Heart right ventricle (tissue), 16 donors: ENCODE results near the gene SLIT3. TPM values are rescaled to one million over a fixed set of nuclear protein-coding genes. Genes with fewer than 3 reads are reported as not detected.

ENCODE experiments used
- ATAC-seq, 8 donors: fragments of 200-7000 bp; cut with Tn5 transposase; one replicate each; pipeline ENCODE4 v1.9.1; 2020; ENCODE audit warnings: mild to moderate bottlenecking in 8 of 8, moderate library complexity in 8 of 8, moderate number of reproducible peaks in 1 of 8
- DNase-seq, 2 donors: peaks; one replicate each; pipeline ENCODE4 v3.0.0-alpha.2; 2020
- H3K27ac ChIP-seq, 10 donors: fragments of 200-600 bp; sonication (generic) in 2 of 10; one replicate each; pipeline versions ENCODE4 v1.5.0 to v1.8.0; 2020 to 2022; ENCODE audit warnings: mild to moderate bottlenecking in 3 of 10
- H3K27me3 ChIP-seq, 7 donors: fragments of 200-600 bp; one replicate each; pipeline ENCODE4 v1.8.0; 2021 to 2022; ENCODE audit warnings: mild to moderate bottlenecking in 2 of 7
- H3K36me3 ChIP-seq, 9 donors: fragments of 200-600 bp; sonication (generic) in 1 of 9; one replicate each; pipeline versions ENCODE4 v1.5.0 to v1.8.0; 2020 to 2022; ENCODE audit warnings: mild to moderate bottlenecking in 2 of 9
- H3K4me1 ChIP-seq, 9 donors: fragments of 200-600 bp; sonication (generic) in 1 of 9; one replicate each; pipeline versions ENCODE4 v1.5.0 to v1.8.0; 2020 to 2022; ENCODE audit warnings: mild to moderate bottlenecking in 4 of 9
- H3K4me3 ChIP-seq, 10 donors: fragments of 200-600 bp; sonication (generic) in 2 of 10; one replicate each; pipeline versions ENCODE4 v1.5.0 to v1.8.0; 2020 to 2022; ENCODE audit warnings: mild to moderate bottlenecking in 7 of 10, moderate library complexity in 2 of 10
- H3K9me3 ChIP-seq, 11 donors: fragments of 200-600 bp in 10 of 11; sonication (generic) in 2 of 11; one replicate each; pipeline versions ENCODE4 v1.5.0 to v1.8.0; 2013 to 2022; ENCODE audit warnings: mild to moderate bottlenecking in 2 of 11, control low read depth in 1 of 11, moderate library complexity in 1 of 11
- WGBS, 2 donors: extraction: QIAGEN DNeasy Blood & Tissue Kit; methylation state at CpG; one replicate each; pipeline ENCODE4 v1.1.7; 2013; ENCODE audit warnings: inconsistent platforms in 1 of 2; 5-methylcytosine and 5-hydroxymethylcytosine counted together
- intact Hi-C, 10 donors: fragments of 100-400 bp; cut with DNase I; formaldehyde crosslinking; loops; one replicate each; pipeline versions ENCODE4 v1.11.1 to v1.14.2; 2022
- polyA plus RNA-seq, 2 donors: library from polyadenylated mRNA; stranded (reverse); fragments of 200-250 nt; gene quantifications; one replicate each; pipeline ENCODE4 v1.2.3, GENCODE V29; 2013
- total RNA-seq, 10 donors: library from RNA; stranded (reverse); fragmentation: NEBNext Ultra II Directional in 3 of 10; extraction: Animal tissue kit (Norgen Biotek cat#: 25700) in 3 of 10; gene quantifications; one replicate each; pipeline versions ENCODE4 v1.2.1 to v1.2.4, GENCODE V29; 2021 to 2023
- TF ChIP-seq, protein P1 (sequence below), 9 donors: fragments of 200-600 bp; sonication (generic) in 2 of 9; IDR thresholded peaks; one replicate each; pipeline versions ENCODE4 v1.5.0 to v1.8.0; 2021 to 2022; ENCODE audit warnings: antibody characterized with exemption in 9 of 9, mild to moderate bottlenecking in 5 of 9, moderate library complexity in 1 of 9
- donor health status: Arrhythmogenic right ventricular cardiomyopathy.
- donor health status: ischemic (EF 13 %, LVEDD 7.1; RV severe dilation, severe dysfunction).
- donor health status: healthy with polysubstance abuse.
- donor health status: DM: no; HTN: yes; CAD: no.
- donor health status: DM: no; HTN: no; CAD: no.
- donor health status: ischemic (EF 25% LVEDD 6.9; RV normal size, moderate dysfunction).
- donor health status: ischemic (EF 25% LVEDD 5.7; RV mildly dilated, moderate dysfunction).
- donor health status: healthy.
- donor health status: DM: yes; HTN: yes; CAD: no.
- donor health status: Ischemic cardiomyopathy.
- donor health status: ischemic (EF 35%, LVEDD 5.7; RV mildly dilated, moderate dysfunction).
- donor health status: nonischemic (EF 11% LVEDD 7.7; RV severe dilation, severe dysfunction).
- donor health status: DM: yes; HTN: yes; CAD: no.
- donor health status: PGD.
- donor health status: ischemic (EF 29% LVEDD 5.4; RV normal size, mild dysfunction).
- donor health status: nonischemic (EF 23%, LVEDD 6.1; RV moderate dilation, normal function).

SLIT3 gene
- total and polyA plus RNA-seq, 12 donors = 2.0 to 29.2 (median 12.1) TPM

GRCh38 chr5:169225830-169226356, 75.0 kb downstream of the SLIT3 start:
- whole genome bisulfite sequencing, 2 donors = 90 to 92% methylated on average over 6 of the region's 6 CpGs
- no peak for ATAC-seq
- Histone ChIP-seq H3K9me3 (no peaks in the 10 kb centered on the region), H3K4me1 (no peaks in the 10 kb centered on the region), H3K27me3 (no peaks in the 10 kb centered on the region), H3K36me3 (no peaks in the 10 kb centered on the region), H3K27ac (no peak overlapping the region), H3K4me3 (no peak overlapping the region)
- no peak for DNase-seq
- intact Hi-C loops = no loop called here
- TF ChIP-seq, protein P1, sequence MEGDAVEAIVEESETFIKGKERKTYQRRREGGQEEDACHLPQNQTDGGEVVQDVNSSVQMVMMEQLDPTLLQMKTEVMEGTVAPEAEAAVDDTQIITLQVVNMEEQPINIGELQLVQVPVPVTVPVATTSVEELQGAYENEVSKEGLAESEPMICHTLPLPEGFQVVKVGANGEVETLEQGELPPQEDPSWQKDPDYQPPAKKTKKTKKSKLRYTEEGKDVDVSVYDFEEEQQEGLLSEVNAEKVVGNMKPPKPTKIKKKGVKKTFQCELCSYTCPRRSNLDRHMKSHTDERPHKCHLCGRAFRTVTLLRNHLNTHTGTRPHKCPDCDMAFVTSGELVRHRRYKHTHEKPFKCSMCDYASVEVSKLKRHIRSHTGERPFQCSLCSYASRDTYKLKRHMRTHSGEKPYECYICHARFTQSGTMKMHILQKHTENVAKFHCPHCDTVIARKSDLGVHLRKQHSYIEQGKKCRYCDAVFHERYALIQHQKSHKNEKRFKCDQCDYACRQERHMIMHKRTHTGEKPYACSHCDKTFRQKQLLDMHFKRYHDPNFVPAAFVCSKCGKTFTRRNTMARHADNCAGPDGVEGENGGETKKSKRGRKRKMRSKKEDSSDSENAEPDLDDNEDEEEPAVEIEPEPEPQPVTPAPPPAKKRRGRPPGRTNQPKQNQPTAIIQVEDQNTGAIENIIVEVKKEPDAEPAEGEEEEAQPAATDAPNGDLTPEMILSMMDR (IDR thresholded peaks at IDR 0.05) = no peak

- H3K4me3 ChIP-seq = no peak overlapping the region
- no peak overlapping the region for H3K27ac ChIP-seq
- no peaks in the 10 kb centered on the region for H3K9me3 ChIP-seq
- H3K4me1 ChIP-seq = peaks cover 0 to 4% (median 0%) of the 10 kb centered on the region in 9 donors
- no peaks in the 10 kb centered on the region for H3K27me3 ChIP-seq
- H3K36me3 ChIP-seq = no peaks in the 10 kb centered on the region
- DNase-seq (no peak), ATAC-seq (no peak)
- intact Hi-C loops = no loop called here
- WGBS, 2 donors = 67 to 79% methylated on average over 1 of the region's 1 CpG
- TF ChIP-seq, protein P1 (IDR thresholded peaks at IDR 0.05) = no peak
Observed at GRCh38 chr5:169223595-169223953, 77.4 kb downstream of the SLIT3 start.

DNA sequence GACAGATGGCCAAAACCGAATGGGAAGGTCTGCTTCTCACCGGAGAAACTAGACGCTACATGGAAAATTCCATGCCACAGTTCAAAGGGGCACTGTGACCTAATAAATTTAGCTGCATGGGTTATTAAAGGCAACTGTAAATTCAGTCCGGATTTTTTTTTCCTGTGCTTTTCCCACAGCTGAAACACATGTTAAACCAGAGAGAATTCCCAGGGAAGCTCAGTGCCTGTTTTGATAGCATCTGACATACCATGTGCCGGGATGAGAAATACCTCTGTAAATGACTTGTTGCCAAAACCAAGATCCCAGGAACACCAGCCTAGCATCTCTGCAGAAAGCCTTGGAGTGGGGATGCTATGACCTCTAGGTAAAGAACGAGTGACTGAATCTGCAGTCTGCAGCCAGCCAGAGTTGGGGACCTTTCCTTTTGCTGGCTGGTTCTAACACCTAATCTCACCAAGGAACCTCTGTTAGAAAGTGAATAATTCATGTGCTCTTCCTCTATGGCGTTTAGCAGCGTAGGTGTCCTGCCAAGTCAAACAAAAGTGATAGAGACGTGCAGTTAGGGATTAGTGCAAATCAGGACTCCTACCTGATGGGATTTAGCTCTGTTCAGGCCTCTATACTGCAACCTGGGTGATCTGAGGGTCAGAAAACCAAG, 77.9 kb downstream of the SLIT3 start:
- Histone ChIP-seq H3K9me3 (no peaks in the 10 kb centered on the region), H3K4me1 (peaks cover 0 to 4% (median 0%) of the 10 kb centered on the region in 9 donors), H3K27ac (no peak overlapping the region), H3K27me3 (no peaks in the 10 kb centered on the region), H3K36me3 (no peaks in the 10 kb centered on the region), H3K4me3 (no peak overlapping the region)
- TF ChIP-seq, protein P1 (IDR thresholded peaks at IDR 0.05) = no peak
- intact Hi-C loops = no loop called here
- DNase-seq = no peak
- 61 to 77% methylated on average over 9 of the region's 9 CpGs for WGBS, 2 donors
- ATAC-seq = no peak

DNA sequence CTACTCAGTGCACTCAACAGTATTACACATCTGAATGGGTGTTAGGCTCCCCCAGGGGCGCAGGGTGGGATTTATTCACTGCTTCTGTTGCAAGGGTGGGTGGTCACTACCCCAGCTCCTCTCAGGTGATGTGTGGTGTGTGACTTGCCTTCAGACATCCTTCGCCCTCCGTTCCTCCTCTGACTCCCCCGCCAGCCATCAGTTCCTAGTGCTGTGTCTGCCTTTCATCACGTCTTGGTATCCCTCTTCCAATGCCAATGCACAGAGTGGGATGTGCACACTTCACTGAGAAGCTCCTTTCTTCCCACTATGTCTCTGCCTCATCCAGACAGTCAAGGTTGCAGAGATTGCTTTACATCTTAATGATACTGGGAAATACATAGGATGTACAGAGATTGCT, 79.4 kb downstream of the SLIT3 start:
- intact Hi-C loops = no loop called here

More for the DNA sequence above, 79.4 kb downstream of the SLIT3 start:
- TF ChIP-seq, protein P1 (IDR thresholded peaks at IDR 0.05) = no peak
- Histone ChIP-seq H3K27me3 (no peaks in the 10 kb centered on the region), H3K36me3 (no peaks in the 10 kb centered on the region), H3K4me1 (peaks cover 0 to 4% (median 0%) of the 10 kb centered on the region in 9 donors), H3K4me3 (no peak overlapping the region), H3K27ac (no peak overlapping the region), H3K9me3 (no peaks in the 10 kb centered on the region)
- WGBS, 2 donors = 89 to 92% methylated on average over 5 of the region's 5 CpGs
- no peak for ATAC-seq
- no peak for DNase-seq
